Hepatocyte (in vitro differentiated cells): ENCODE results near the gene RASIP1.

Experiments used
- EZH2 ChIP-seq: fragments of 200-600 bp; sonication (generic); IDR thresholded peaks from 2 replicates; pipeline ENCODE4 v1.6.1; 2016; ENCODE audit warnings: antibody characterized with exemption, mild to moderate bottlenecking, borderline replicate concordance
- EZH2phosphoT487 ChIP-seq: fragments of 200-600 bp; sonication (generic); IDR thresholded peaks from one replicate; pipeline ENCODE4 v1.6.1; 2018; ENCODE audit warnings: antibody characterized with exemption, mild to moderate bottlenecking, low read depth, moderate library complexity; ENCODE audit not compliant: unreplicated experiment, severe bottlenecking
- TF ChIP-seq, protein P1 (sequence below): fragments of 200-600 bp; sonication (generic); IDR thresholded peaks from 2 replicates; pipeline ENCODE4 v1.5.1; 2016; ENCODE audit warnings: antibody characterized with exemption, mild to moderate bottlenecking; ENCODE audit not compliant: poor library complexity

DNA sequence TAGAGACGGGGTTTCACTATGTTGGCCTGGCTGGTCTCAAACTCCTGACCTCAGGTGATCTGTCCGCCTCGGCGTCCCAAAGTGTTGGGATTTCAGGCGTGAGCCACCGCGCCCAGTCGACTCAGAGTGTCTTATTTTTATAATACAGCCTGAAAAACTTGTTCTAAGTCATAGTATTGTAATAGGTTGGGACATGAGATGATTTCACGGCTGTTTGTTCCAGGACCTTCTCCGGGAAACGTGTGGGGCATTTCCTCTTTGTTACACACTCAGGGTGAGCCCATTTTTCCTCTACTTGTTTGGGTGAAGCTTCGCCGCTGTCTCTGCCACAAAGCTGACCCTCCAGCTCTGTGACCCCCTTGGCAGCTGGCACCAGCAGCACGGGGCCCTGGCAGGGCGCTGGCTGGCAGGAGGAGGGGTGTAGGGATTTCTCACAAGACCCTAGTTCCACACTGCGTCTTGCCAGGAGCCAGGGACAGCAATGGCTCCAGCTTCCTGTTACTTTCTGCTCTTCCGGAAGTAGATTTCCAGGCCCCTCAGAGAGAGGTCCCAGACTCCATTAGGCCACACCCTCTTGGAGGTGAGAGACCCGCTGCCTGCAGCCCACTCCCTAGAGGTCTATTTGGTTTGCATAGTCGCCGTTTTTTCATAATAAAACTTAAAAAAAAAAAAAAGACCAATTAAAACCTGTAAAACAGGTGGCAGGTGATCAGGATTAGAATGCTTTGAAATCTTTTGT is 30.5 kb upstream of the RASIP1 start:
- TF ChIP-seq, protein P1, sequence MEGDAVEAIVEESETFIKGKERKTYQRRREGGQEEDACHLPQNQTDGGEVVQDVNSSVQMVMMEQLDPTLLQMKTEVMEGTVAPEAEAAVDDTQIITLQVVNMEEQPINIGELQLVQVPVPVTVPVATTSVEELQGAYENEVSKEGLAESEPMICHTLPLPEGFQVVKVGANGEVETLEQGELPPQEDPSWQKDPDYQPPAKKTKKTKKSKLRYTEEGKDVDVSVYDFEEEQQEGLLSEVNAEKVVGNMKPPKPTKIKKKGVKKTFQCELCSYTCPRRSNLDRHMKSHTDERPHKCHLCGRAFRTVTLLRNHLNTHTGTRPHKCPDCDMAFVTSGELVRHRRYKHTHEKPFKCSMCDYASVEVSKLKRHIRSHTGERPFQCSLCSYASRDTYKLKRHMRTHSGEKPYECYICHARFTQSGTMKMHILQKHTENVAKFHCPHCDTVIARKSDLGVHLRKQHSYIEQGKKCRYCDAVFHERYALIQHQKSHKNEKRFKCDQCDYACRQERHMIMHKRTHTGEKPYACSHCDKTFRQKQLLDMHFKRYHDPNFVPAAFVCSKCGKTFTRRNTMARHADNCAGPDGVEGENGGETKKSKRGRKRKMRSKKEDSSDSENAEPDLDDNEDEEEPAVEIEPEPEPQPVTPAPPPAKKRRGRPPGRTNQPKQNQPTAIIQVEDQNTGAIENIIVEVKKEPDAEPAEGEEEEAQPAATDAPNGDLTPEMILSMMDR = no peak
- no peak for TF ChIP-seq EZH2
- TF ChIP-seq EZH2phosphoT487 = no peak
